Kidney (tissue), 14 donors: ENCODE data around the gene LCE3C. TPM values are rescaled to one million over a fixed set of nuclear protein-coding genes. Genes with fewer than 3 reads are reported as not detected.

Source experiments
- DNase-seq, 5 donors: peaks; one replicate each; pipeline ENCODE4 v3.0.0-alpha.2; 2013 to 2020
- FAIRE-seq: peaks from 2 replicates; lab custom pipeline; 2012; peaks lifted over from hg19 to GRCh38; lab: Jason Lieb, UNC
- H3K27ac ChIP-seq, 2 donors: one replicate each; pipeline ENCODE4 v1.7.0; 2013; ENCODE audit warnings: low read depth in 2 of 2, low read length in 2 of 2, inconsistent platforms in 1 of 2
- H3K27me3 ChIP-seq: one replicate; pipeline ENCODE4 v1.7.1; 2013; ENCODE audit warnings: low read length, inconsistent platforms; ENCODE audit not compliant: control insufficient read depth, insufficient read depth
- H3K36me3 ChIP-seq, 3 donors: one replicate each; pipeline versions ENCODE4 v1.7.0 to v1.7.1; 2013; ENCODE audit warnings: low read length in 3 of 3, control low read depth in 1 of 3, inconsistent platforms in 1 of 3; ENCODE audit not compliant: insufficient read depth in 3 of 3, control insufficient read depth in 2 of 3
- H3K4me1 ChIP-seq, 3 donors: one replicate each; pipeline versions ENCODE4 v1.7.0 to v1.7.1; 2013; ENCODE audit warnings: low read length in 3 of 3, inconsistent platforms in 1 of 3, low read depth in 1 of 3; ENCODE audit not compliant: control insufficient read depth in 2 of 3, insufficient read depth in 2 of 3
- H3K4me3 ChIP-seq, 3 donors: one replicate each; pipeline versions ENCODE4 v1.7.0 to v1.8.1; 2013; ENCODE audit warnings: low read length in 3 of 3, control low read depth in 1 of 3, inconsistent platforms in 1 of 3
- H3K9ac ChIP-seq, 3 donors: one replicate each; pipeline versions ENCODE4 v1.7.0 to v1.7.1; 2013; ENCODE audit warnings: low read length in 3 of 3, control low read depth in 1 of 3, inconsistent platforms in 1 of 3
- H3K9me3 ChIP-seq, 3 donors: one replicate each; pipeline versions ENCODE4 v1.7.0 to v1.7.1; 2013; ENCODE audit warnings: low read length in 3 of 3, control low read depth in 1 of 3, inconsistent platforms in 1 of 3; ENCODE audit not compliant: control insufficient read depth in 2 of 3, insufficient read depth in 1 of 3
- CTCF ChIP-seq: IDR thresholded peaks from 3 replicates; pipeline ENCODE4 v1.5.1; 2012; ENCODE audit warnings: mild to moderate bottlenecking, moderate library complexity, borderline replicate concordance; ENCODE audit not compliant: insufficient read depth; ENCODE audit errors: extremely low read depth
- intact Hi-C: fragments of 100-400 bp; cut with DNase I; formaldehyde crosslinking; loops from one replicate; pipeline ENCODE4 v1.11.1; 2022
- polyA plus RNA-seq: library from polyadenylated mRNA; stranded (reverse); fragments of 350-450 nt; fragmentation: Illumina TruSeq; extraction: RNeasy Lipid Tissue Mini Kit (QIAGEN cat#74804); gene quantifications from one replicate; pipeline ENCODE4 v1.2.3, GENCODE V29; 2014; ENCODE audit warnings: low read depth, low replicate concordance; ENCODE audit not compliant: insufficient read depth
- total RNA-seq: library from RNA; stranded (reverse); fragmentation: NEBNext Ultra II Directional; extraction: Animal tissue kit (Norgen Biotek cat#: 25700); gene quantifications from one replicate; pipeline ENCODE4 v1.2.1, GENCODE V29; 2021
- donor health status: control.
- donor health status: control.
- donor health status: control.
- donor health status: control.
- donor health status: control.
- donor health status: DM: yes; HTN: yes; CAD: no.
- donor health status: Normal renal cell carcinoma (clear cell type).

Gene LCE3C
- total and polyA plus RNA-seq, 2 donors from 2014 or later = not detected

GRCh38 chr1:152582647-152583046 is 17.4 kb upstream of the LCE3C start:
- TF ChIP-seq CTCF = no peak
- Histone ChIP-seq H3K27me3 (no peaks in the 10 kb centered on the region), H3K36me3 (no peaks in the 10 kb centered on the region), H3K4me1 (no peaks in the 10 kb centered on the region), H3K4me3 (no peak overlapping the region), H3K9me3 (no peaks in the 10 kb centered on the region), H3K9ac (no peak overlapping the region), H3K27ac (no peak overlapping the region)
- DNase-seq (no peak), FAIRE-seq (no peak)
- intact Hi-C loops = no loop called here

- intact Hi-C loops = no loop called here
- DNase-seq (no peak), FAIRE-seq (no peak)
- no peak for TF ChIP-seq CTCF
- no peaks in the 10 kb centered on the region for H3K36me3 ChIP-seq
- no peaks in the 10 kb centered on the region for H3K27me3 ChIP-seq
- H3K27ac ChIP-seq = no peak overlapping the region
- no peak overlapping the region for H3K4me3 ChIP-seq
- H3K4me1 ChIP-seq = no peaks in the 10 kb centered on the region
- H3K9me3 ChIP-seq = no peaks in the 10 kb centered on the region
- no peak overlapping the region for H3K9ac ChIP-seq
These were observed 14.4 kb upstream of the LCE3C start for GRCh38 chr1:152585586-152585985.

- H3K27me3 ChIP-seq = no peaks in the 10 kb centered on the region
- H3K4me3 ChIP-seq = no peak overlapping the region
- no peak overlapping the region for H3K27ac ChIP-seq
- peaks cover 0 to 3% (median 0%) of the 10 kb centered on the region in 3 donors for H3K9me3 ChIP-seq
- H3K36me3 ChIP-seq = no peaks in the 10 kb centered on the region
- intact Hi-C loops = no loop called here
- DNase-seq (no peak), FAIRE-seq (no peak)
- H3K4me1 ChIP-seq = no peaks in the 10 kb centered on the region
- no peak for TF ChIP-seq CTCF
- no peak overlapping the region for H3K9ac ChIP-seq
These were observed 3.0 kb upstream of the LCE3C start for GRCh38 chr1:152596986-152597385.

- no peaks in the 10 kb centered on the region for H3K4me1 ChIP-seq
- TF ChIP-seq CTCF = no peak
- no peak within 1 kb of the TSS for H3K4me3 ChIP-seq
- H3K9me3 ChIP-seq = peaks cover 0 to 5% (median 2%) of the 10 kb centered on the region in 3 donors
- FAIRE-seq (no peak), DNase-seq (no peak)
- no peak within 1 kb of the TSS for H3K27ac ChIP-seq
- intact Hi-C loops = no loop called here
- no peaks in the 10 kb centered on the region for H3K36me3 ChIP-seq
- no peak within 1 kb of the TSS for H3K9ac ChIP-seq
- H3K27me3 ChIP-seq = no peaks in the 10 kb centered on the region
These were observed 13.5 kb downstream of the LCE3C start, which contains the start of gene LCE3B for GRCh38 chr1:152613511-152613910. Gene LCE3B, plus strand, starts transcription at chr1:152613811. Its CDS starts 0 bp downstream, at chr1:152613811.
